IPS-15b (cell line): Measurements from ENCODE around the gene CAMK1D.
"Not testable (repeated sequence)": the region's sequence is repeated elsewhere in the genome, so short reads cannot be mapped to it uniquely, and the experiment has no call there.

Source experiments
- H3K27me3 ChIP-seq: one replicate; pipeline ENCODE4 v1.6.1; 2013; ENCODE audit warnings: low read length; ENCODE audit not compliant: control insufficient read depth, insufficient read depth
- H3K36me3 ChIP-seq: one replicate; pipeline ENCODE4 v1.6.1; 2013; ENCODE audit warnings: low read length; ENCODE audit not compliant: control insufficient read depth, insufficient read depth
- H3K4me1 ChIP-seq: one replicate; pipeline ENCODE4 v1.6.1; 2013; ENCODE audit warnings: mild to moderate bottlenecking, low read length; ENCODE audit not compliant: control insufficient read depth, insufficient read depth
- H3K4me3 ChIP-seq: one replicate; pipeline ENCODE4 v1.5.1; 2013; ENCODE audit warnings: low read depth, low read length
- H3K9ac ChIP-seq: one replicate; pipeline ENCODE4 v1.6.1; 2013; ENCODE audit warnings: low read depth, mild to moderate bottlenecking, low read length
- H3K9me3 ChIP-seq: one replicate; pipeline ENCODE4 v1.6.1; 2013; ENCODE audit warnings: mild to moderate bottlenecking, low read length; ENCODE audit not compliant: control insufficient read depth, insufficient read depth

CAMK1D gene

GRCh38 chr10:12712293-12712983 is 363.1 kb downstream of the CAMK1D start:
- peaks cover 13% of the 10 kb centered on the region for H3K4me1 ChIP-seq
- no peaks in the 10 kb centered on the region for H3K36me3 ChIP-seq
- H3K9me3 ChIP-seq = no peaks in the 10 kb centered on the region
- no peaks in the 10 kb centered on the region for H3K27me3 ChIP-seq
- no peak overlapping the region for H3K9ac ChIP-seq
- no peak overlapping the region for H3K4me3 ChIP-seq

DNA sequence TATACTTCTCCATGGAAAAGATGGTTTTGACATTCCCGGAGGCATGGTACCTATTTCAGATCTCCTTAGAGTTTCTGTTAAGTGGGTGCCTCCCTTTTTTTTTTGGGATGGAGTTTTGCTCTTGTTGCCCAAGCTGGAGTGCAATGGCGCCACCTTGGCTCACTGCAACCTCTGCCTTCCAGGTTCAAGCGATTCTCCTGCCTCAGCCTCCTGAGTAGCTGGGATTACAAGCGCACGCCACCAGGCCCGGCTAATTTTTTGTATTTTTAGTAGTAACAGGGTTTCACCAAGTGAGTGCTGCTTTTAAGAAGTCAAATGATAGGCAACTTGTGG is 363.6 kb downstream of the CAMK1D start:
- H3K27me3 ChIP-seq, H3K36me3 ChIP-seq, H3K4me1 ChIP-seq, H3K9ac ChIP-seq, H3K9me3 ChIP-seq, H3K4me3 ChIP-seq: not testable (repeated sequence)

- H3K4me3 ChIP-seq = no peak overlapping the region
- H3K9ac ChIP-seq = no peak overlapping the region
- H3K4me1 ChIP-seq = peaks cover 7% of the 10 kb centered on the region
- no peaks in the 10 kb centered on the region for H3K36me3 ChIP-seq
- no peaks in the 10 kb centered on the region for H3K9me3 ChIP-seq
- no peaks in the 10 kb centered on the region for H3K27me3 ChIP-seq
These were observed 366.7 kb downstream of the CAMK1D start for GRCh38 chr10:12716042-12716441.

- no peak overlapping the region for H3K9ac ChIP-seq
- no peaks in the 10 kb centered on the region for H3K27me3 ChIP-seq
- no peak overlapping the region for H3K4me3 ChIP-seq
- no peaks in the 10 kb centered on the region for H3K36me3 ChIP-seq
- H3K9me3 ChIP-seq = no peaks in the 10 kb centered on the region
- H3K4me1 ChIP-seq = no peaks in the 10 kb centered on the region
These were observed 368.8 kb downstream of the CAMK1D start for GRCh38 chr10:12717981-12718707.

DNA sequence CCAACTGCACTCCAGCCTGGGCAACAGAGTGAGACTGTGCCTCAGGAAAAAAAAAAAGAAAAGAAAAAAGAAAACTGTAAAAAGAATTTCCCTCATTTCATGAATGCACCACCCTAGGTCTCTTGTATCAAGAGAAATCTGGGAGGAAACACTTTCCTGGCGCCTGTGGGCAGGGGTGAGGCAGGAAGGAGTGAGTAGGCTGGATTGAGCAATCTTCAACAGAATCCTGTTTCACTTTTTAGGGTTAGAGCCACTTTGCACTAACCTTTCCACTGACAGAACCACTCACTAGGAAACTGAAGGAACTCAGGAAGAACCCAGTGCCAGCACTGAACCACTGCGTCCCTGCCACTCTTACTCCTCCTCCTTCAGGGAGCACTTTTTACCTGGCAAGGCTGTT is 370.0 kb downstream of the CAMK1D start:
- H3K9me3 ChIP-seq = no peaks in the 10 kb centered on the region
- no peak overlapping the region for H3K4me3 ChIP-seq
- no peaks in the 10 kb centered on the region for H3K36me3 ChIP-seq
- no peak overlapping the region for H3K9ac ChIP-seq
- no peaks in the 10 kb centered on the region for H3K4me1 ChIP-seq
- H3K27me3 ChIP-seq = no peaks in the 10 kb centered on the region

GRCh38 chr10:12720217-12720981 is 371.1 kb downstream of the CAMK1D start:
- H3K4me1 ChIP-seq = no peaks in the 10 kb centered on the region
- H3K27me3 ChIP-seq = no peaks in the 10 kb centered on the region
- H3K9me3 ChIP-seq = no peaks in the 10 kb centered on the region
- H3K36me3 ChIP-seq = no peaks in the 10 kb centered on the region
- H3K9ac ChIP-seq = no peak overlapping the region
- H3K4me3 ChIP-seq = no peak overlapping the region

DNA sequence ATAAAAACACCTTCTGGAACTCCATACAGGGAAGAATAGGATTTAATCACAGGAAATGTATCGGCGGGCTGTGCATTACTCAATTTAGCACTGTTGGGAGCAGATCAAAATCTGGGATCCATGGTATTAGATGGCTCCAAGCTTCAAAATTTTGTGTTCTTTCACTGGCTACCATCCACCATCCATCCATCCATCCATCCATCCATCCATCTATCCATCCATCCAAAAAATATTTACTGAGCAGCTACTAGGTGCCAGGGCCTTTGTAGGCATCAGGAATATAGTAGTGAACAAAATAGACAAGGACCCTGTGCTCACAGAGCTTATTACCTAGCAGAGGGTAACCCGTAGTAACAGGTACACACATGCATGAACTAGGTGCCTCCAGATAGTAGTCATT is 372.0 kb downstream of the CAMK1D start:
- H3K27me3 ChIP-seq = no peaks in the 10 kb centered on the region
- no peak overlapping the region for H3K9ac ChIP-seq
- H3K36me3 ChIP-seq = no peaks in the 10 kb centered on the region

GRCh38 chr10:12723220-12723619 is 373.9 kb downstream of the CAMK1D start:
- no peaks in the 10 kb centered on the region for H3K9me3 ChIP-seq
- H3K27me3 ChIP-seq = no peaks in the 10 kb centered on the region
- H3K4me3 ChIP-seq = no peak overlapping the region
- no peak overlapping the region for H3K9ac ChIP-seq
- no peaks in the 10 kb centered on the region for H3K4me1 ChIP-seq
- no peaks in the 10 kb centered on the region for H3K36me3 ChIP-seq

More for the DNA sequence above, 372.0 kb downstream of the CAMK1D start:
- no peak overlapping the region for H3K4me3 ChIP-seq
- no peaks in the 10 kb centered on the region for H3K4me1 ChIP-seq
- no peaks in the 10 kb centered on the region for H3K9me3 ChIP-seq

GRCh38 chr10:12724807-12725579 is 375.6 kb downstream of the CAMK1D start:
- H3K36me3 ChIP-seq = no peaks in the 10 kb centered on the region
- no peak overlapping the region for H3K9ac ChIP-seq
- no peaks in the 10 kb centered on the region for H3K4me1 ChIP-seq
- no peak overlapping the region for H3K4me3 ChIP-seq
- H3K27me3 ChIP-seq = no peaks in the 10 kb centered on the region
- H3K9me3 ChIP-seq = no peaks in the 10 kb centered on the region

- not testable (repeated sequence) for H3K9ac ChIP-seq
These were observed 376.2 kb downstream of the CAMK1D start for GRCh38 chr10:12725580-12725888.

GRCh38 chr10:12726971-12727831 is 377.9 kb downstream of the CAMK1D start:
- H3K9me3 ChIP-seq = no peaks in the 10 kb centered on the region
- H3K4me1 ChIP-seq = no peaks in the 10 kb centered on the region
- H3K9ac ChIP-seq = no peak overlapping the region
- H3K4me3 ChIP-seq = no peak overlapping the region
- no peaks in the 10 kb centered on the region for H3K36me3 ChIP-seq
- no peaks in the 10 kb centered on the region for H3K27me3 ChIP-seq

More at GRCh38 chr10:12725580-12725888, 376.2 kb downstream of the CAMK1D start:
- not testable (repeated sequence) for H3K27me3 ChIP-seq, H3K9me3 ChIP-seq, H3K36me3 ChIP-seq, H3K4me1 ChIP-seq, H3K4me3 ChIP-seq
